Activated T-cell treated with anti-CD3 and anti-CD28 coated beads for 4 hours (primary cell): ENCODE data around the gene UCHL5.

Experiments
- DNase-seq: peaks from one replicate; pipeline ENCODE4 v3.0.0-alpha.2; 2020

Gene UCHL5, protein sequence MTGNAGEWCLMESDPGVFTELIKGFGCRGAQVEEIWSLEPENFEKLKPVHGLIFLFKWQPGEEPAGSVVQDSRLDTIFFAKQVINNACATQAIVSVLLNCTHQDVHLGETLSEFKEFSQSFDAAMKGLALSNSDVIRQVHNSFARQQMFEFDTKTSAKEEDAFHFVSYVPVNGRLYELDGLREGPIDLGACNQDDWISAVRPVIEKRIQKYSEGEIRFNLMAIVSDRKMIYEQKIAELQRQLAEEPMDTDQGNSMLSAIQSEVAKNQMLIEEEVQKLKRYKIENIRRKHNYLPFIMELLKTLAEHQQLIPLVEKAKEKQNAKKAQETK

DNA sequence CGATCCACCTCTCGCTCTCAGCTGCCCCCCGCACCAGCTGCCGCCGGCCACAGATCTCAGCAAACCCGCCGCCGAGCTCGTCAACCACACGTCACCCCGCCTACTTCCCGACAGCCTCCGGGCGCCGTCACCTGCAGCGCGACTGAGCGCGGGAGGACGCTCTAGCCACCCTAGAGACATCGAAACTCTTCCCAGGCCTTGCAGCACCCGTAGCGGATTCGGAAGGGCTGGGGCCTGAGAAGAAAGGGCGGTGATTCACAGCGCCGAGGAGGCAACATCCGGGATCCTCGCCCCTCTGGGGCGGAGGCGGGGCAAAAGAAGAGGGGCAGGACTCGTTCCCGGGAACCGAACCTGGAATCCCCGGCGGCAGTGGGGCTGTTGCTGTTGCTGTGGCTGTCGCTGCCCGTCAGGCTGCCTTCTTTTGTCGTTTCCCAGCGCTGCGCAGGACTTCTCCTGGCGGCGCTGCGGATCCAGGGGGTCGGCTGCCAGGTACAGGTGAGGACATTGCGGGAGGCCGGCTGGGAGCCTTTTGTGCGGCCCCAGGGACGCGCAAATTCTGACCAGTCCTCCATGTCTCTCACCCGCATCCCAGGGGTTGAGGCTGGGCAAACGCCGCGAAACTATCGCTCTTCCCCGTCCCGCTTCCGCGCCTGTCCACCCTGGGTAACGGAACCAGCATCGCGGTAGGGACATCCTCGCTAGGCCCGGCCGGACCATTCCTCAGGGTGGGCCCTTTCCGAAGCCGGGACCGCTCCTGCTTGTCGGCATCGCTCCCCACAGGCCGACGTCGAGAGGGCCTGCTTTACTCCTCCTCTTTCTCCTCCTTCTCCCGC is at the start of gene UCHL5, which contains the start of gene RO60:
TSS of gene UCHL5 (minus strand) at position 79 of the 833 bp plus-strand sequence. CDS start 100 bp downstream, outside the sequence.
TSS of gene RO60 (plus strand) at position 331 of the 833 bp plus-strand sequence. CDS start 9,443 bp downstream, outside the sequence.
- DNase-seq = peak; percentile 89

DNA sequence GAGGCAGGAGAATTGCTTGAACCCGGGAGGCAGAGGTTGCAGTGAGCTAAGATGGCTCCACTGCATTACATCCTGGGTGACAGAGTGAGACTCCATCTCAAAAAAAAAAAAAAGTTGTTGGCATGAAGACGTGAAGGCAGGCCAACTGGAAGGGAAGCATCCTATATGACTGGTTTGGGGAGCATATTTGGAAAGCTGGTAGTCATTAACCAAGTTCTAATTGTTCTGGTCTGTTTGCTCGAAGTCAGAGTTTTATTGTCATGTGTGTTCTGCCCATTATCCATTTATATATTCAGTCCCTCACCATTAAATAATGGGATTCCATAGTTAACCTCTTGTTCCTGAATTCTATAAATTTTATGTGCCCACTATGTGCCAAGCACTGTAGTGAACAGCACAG is 49.3 kb upstream of the UCHL5 start:
- DNase-seq = no peak

DNA sequence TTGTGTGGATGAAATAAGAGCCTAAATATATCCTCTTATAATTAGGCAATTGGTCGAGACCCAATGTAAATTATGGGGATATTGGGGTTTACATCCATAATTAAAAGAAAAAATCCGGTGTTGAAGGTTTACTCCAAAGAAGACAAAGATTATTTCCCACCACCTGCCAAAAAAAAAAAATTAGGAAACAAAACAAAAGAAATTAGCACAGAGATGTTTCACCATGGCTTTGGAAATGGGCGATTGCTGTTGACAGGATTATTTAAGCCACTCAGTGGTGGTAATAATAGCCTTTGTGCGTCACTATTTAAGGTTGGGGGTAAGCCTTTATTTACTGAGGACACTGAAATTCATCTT is 46.6 kb upstream of the UCHL5 start:
- no peak for DNase-seq

DNA sequence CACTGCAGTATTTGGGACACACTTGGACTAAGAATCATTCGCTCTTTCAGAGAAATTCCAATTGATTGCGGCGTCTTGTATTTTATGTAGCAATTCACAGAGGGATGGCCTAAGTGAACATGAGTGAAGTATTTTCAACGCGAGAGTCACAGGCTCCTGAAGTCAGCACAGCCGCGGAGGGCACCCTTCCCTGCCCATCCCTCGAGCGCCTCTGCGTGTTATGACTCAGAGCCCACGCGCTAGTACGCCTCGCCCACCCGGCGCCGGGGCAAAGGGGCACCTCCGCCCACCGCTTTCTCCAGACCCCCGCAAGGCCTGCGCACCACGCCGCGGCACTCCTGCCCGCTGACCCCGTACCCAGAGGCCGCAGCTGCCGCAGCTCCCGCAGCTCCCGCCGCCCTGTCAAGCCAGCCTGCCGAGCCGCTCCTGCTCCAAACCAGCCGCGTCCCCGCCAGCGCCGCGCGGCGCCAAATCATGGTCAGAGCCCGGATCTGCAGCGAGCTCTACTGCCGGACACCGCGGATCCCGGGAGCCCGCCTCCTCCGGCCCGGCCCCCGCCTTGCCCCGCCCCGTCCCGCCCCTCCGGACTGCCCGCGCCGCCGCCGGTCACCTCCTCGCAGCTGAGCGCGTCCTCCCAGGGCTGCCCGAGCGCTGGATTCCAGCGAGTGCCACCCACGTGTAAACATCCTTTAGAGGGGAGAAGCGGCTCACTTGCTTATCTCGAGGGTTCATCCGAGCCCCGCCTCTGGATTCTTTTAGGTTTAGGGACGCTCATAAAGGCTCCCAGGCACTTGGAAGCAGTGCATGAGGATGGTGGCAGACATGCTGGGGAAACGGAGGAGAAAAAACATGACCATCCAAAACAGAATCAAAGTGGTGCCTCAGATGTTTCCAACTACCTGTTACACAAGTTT is 46.0 kb upstream of the UCHL5 start, which contains the start of gene GLRX2:
TSS of gene GLRX2 (minus strand) at position 508 of the 914 bp plus-strand sequence. CDS start at position 476, 32 bp downstream.
- DNase-seq = peak; percentile 58

DNA sequence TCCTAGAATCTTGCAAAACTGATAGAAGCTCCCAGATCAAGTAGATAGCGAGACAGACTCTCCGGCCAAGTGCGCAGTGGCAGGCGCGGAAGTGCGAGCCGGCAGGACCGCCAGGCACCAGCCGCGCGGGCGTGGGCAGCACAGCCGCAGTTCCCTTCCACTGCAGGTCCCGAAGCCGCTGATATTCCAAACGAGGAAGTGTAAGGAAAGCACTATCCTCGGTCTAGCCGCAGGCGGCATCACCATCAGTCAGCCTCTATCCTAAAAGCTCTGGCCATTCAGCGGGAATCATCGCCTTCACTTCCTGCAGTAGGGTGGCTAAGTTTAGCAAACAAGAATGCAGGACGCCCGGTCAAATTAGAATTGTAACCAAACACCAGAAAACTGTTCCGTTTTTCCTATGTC is 45.3 kb upstream of the UCHL5 start:
- DNase-seq = no peak

DNA sequence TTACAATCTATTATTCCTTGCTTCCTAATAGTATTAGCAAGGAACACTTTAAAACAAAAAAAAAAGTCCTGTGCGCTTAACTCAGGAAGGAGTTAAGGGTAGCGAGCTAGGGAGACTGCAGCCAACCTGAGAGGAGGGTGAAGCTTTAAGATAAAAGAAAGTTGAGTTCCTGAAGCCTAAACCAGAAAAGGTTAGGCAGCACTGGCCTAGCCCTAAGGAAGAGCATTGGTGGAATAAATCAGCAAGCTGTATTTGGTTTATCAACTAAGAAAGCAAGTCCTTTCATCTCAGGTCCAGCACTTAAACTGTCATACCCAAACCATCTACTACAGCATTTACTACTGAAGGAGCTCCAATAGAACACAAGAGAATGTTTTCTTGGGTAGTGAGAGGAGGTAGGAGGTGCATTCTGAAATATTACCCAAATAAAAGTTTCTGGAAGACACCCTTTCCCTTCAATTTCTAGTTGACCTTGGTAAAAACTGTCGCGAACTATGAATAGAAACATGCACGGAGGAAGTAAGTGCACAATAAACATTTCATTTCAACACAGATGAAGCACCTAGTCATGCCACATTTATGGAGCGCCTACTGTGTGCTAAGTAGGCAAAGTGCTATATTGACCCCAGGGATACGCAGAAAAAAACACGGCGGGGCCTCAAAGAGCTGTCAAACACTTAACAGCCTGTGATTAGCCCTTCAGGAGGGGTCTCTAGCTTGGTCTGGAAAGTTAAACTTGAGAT is 44.8 kb upstream of the UCHL5 start:
- DNase-seq = no peak

DNA sequence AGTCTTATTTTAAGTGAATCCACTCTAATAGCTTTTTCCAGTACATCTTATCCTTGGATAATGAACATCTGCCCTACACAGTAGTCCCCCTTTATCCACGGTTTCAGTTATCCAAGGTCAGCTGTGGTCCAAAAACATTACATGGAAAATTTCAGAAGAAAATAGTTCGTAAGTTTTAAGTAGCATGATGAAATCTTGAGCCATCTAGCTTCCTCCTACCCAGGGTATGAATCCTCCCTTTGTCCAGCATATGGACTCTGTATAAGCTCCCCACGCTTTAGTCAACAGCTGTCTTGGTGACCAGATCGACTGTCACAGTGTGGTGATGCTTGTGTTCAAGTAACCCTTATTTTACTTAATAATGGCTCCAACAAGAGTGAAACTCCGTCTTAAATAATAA is 43.5 kb upstream of the UCHL5 start:
- no peak for DNase-seq

DNA sequence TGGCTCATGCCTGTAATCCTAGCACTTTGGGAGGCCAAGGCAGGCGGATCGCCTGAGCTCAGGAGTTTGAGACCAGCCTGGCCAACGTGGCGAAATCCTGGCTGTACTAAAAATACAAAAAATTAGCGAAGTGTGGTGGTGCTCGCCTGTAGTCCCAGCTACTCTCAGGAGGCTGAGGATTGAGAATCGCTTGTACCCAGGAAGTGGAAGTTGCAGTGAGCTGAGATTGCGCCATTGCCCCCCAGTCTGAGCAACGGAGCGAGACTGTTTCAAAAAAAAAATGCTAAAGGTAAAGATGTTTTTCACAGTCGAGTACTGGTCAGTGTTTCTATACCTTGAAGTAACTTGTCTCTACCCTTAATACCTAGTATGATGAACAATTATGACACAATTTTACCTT is 35.0 kb upstream of the UCHL5 start:
- no peak for DNase-seq

DNA sequence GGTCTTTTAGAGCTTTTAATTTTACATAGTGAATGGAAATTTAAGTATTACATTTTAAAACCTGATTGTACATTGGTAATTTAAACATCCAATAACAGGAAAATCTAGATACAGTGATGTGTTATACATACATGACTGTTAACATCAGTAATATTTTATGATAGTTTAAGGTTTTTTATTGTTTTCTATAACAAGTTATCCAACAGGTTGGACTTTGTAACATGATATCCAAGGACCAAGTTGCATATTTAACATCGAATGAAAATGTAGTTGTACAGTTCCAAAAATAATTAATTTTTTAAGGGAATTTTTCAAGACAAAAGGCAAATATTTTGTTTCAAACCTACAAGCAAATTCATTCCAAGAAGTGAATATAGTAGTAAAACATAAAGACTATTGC is 31.7 kb upstream of the UCHL5 start:
- no peak for DNase-seq

DNA sequence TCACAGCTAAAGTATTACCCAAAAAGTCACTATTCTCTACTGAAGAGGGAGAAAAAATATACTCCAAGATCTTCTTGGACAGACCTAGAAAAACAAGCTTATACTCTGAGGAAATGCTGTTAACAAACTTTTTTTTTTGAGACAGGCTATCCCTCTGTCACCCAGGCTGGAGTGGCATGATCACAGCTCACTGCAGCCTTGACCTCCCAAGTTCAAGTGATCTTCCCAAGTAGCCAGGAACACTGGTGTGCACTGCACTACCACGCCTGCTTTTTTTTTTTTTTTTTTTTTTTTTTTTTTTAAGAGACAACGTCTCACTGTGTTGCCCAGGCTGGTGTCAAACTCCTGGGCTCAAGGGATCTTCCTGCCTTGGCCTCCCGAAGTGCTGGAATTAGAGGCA is 28.7 kb upstream of the UCHL5 start:
- DNase-seq = no peak

DNA sequence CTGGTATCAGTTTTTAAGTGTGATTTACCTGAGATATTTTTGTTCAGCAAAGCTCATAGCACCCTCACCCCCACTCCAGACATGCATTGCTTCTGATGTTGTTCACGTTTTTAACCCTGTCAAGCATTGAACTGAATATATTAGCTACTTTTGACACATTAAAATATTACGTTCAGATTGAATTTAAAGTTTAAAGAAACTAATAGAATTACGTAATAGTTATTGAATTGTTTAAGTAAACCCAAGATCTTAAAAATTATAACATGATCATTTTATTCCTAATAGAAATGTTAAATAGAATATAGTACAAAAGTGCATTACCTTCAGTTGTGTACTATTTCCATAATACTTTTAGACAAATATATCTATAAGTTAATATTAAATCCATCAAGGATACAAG is 27.2 kb upstream of the UCHL5 start:
- no peak for DNase-seq

DNA sequence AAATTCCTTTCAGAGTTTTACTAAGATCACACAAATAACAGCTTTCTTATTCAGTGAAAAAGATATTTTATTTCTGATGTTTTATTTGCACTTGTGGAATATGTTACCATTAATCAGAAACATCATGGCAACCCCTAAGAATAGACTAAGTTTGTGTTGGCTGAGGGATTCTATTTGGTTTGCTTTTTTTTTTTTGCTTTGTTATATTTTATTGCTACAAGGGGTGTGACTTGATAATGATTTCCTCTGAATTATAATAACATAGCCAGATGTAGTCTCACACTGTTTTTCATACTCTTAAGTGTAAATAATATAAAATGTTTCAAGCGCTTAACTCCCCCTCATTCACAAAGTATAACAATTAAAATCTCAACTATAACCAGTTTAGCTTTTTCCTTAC is 26.1 kb upstream of the UCHL5 start:
- no peak for DNase-seq

DNA sequence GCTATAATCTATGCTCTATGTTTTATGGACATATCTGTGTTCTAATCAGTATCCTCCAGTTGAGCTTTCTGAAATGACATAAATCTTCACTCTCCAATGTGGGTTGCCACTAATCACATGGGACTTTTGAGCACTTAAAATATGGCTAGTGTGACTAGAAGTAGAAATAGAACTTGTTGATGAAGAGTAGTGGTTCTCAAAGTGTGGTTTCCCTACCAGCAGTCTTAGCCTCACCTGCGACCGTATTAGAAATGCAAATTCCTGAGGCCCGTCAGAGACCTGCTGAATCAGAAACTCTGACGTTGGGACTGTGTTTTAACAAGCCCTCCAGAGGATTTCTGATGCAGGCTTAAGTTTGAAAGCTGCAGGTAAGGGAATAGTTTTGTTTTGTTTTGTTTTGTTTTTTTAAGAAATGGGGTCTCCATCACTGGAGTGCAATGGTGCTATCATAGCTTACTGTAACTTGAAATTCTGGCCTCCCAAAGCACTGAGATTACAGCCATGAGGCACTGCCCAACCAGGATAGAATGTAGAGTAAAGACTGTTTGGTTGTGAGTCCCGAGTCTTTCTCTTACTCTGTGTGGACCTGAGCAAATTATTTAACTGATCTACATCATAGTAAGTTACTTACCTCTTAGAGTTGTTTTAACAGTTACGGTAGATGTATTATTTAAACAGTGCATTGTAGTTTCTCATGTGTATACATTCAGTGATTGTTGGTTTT is 24.4 kb upstream of the UCHL5 start:
- DNase-seq = no peak

DNA sequence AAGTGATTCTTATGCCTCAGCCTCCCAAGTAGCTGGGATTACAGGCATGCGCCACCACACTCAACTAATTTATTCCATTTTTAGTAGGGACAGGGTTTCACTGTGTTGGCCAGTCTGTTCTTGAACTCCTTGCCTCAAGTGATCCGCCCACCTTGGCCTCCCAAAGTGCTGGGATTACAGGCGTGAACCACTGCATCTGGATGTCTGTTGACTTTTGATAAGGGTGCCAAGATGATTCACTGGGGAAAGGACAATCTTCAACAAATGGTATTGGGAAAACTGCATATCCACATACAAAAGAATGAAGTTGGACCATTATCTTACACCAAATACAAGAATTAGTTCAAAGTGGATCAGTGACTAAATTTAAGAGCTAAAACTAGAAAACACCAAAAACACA is 20.0 kb upstream of the UCHL5 start:
- DNase-seq = no peak

DNA sequence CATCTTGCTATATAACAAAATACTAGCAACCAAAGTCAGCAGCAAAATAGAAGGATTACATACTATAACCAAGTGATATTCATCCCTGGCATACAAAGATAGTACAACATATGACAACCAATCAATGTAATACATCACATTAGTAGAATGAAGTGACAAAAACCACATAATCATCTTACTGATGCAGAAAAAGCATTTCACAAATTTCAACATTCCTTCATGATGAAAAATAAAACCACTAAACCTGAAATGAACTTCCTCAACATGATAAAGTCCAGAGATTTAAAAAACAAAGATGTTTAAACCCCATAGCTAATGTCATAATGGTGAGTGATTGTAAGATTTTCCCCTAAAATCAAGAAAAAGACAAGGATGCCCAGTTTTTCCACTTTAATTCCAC is 18.8 kb upstream of the UCHL5 start:
- no peak for DNase-seq

DNA sequence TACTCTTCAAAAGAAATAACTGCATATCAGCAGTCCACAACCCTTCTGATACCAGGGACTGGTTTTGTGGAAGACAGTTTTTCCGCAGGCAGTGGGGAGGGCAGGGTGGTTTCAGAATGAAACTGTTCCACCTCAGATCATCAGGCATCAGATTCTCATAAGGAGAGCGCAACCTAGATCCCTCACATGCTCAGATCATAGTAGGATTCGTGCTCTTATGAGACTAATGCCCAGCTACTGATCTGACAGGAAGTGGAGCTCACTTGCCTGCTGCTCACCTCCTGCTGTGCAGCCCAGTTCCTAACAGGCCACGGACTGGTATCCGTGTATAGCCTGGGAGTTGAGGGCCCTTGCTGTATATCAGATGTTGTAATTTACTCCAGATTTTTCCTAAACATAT is 11.8 kb upstream of the UCHL5 start:
- no peak for DNase-seq

DNA sequence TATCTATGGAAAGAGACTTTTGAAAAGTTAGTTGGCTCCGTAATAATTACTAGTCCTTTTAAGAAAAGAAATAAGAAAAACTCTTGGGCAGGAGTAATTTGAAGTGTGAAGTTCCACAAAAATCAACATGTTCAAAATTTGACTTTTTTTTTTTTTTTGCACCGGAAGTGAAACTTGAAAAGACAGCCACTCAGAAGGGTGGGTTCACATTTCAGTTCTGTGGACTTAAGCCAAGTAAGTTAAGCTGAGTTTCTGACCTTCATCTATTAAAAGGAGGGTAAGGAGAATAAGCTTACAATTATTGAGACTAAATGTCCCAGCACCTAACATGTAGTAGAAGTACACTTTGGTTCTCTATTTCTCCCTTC is 11.2 kb upstream of the UCHL5 start:
- DNase-seq = no peak

DNA sequence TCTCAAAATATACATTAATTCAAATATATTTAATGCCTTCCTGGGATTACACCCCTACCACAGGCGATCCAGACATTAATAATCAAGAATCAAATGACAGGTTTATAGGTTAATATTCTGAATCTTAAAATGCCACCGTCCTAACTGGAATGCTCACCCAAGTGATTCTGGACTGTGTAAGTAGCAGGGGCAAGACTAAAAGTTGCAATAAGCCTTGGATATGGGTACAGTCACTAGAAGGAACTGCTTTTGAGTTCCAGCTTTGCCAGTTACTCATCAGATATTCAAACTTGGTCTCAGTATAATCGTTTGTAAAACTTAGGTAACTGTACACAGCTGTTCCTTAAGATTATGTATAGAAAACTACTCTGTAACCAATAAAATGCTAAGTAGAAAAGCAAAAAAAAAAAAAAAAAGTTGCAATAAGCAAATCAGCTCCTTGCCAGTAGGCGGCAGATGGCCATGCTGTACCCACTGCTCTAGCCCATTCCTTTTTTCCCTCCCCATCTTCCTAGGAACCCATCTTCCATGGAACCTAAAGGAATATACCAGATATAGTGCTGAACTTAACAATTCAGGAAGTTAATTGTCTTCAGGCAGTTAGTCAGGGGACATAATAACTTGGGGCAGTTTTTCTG is 10.7 kb upstream of the UCHL5 start:
- no peak for DNase-seq

DNA sequence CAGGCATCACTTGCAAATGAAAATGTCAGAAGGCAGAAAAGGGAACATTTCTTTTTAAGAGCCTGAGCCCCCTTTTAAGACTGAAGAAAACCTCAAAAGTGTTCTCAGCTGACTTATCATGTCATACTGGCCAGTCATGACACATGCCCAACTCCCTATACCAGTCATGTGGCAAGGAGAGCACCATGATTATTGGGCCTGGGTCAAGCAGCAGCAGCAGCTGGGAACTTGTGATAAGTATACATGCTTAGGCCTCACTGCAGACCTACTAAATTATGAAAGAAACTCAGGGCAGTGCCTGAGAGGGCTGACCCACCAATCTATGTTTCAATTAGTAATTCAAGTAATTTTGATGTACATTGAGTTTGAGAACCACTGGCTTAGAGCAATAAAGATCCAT is 8.9 kb upstream of the UCHL5 start:
- DNase-seq = no peak

DNA sequence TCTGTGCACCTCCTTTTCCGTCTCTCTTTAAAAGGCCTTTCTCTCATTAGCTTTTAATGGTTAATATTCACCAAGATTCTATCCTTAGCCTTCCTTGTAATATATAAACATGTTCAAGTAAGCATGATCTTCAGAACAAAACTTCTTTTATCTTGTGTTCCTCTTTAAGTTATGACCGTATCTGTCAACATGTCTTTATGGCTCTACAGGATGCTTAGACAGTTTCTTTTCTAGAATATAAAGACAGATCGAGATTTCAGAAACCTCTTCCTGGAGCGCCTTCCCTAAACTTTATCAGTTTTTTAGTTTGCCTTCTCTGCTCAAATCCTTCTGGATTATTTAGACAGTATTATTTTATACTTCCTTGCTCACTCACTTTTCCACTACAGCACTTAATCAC is 7.4 kb upstream of the UCHL5 start:
- DNase-seq = no peak

DNA sequence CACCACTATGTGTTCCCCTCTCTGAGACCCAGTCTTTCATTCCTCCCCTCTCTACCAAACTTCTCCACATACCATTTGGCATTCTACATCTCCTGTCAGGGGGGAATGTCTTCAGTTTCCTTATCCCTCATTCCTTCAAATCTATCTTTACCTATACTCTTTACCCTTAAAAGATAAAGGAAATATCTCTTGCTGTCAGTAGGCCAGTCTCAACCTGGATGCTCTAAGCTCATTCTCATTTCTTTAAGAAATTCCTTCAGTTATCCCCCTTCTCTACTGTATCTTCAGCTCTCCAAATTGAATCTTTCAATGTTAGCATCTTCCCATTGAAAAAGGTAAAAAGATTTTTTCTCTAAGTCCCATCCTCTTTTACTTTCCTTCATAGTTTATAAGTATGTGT is 6.8 kb upstream of the UCHL5 start:
- DNase-seq = no peak
